ENCODE measurements around the gene ZSWIM9. TPM values are rescaled to one million over a fixed set of nuclear protein-coding genes. Genes with fewer than 3 reads are reported as not detected.

The ZSWIM9 gene
- total and polyA plus RNA-seq, 9 donors = 3.2 to 11.9 (median 7.5) TPM

- WGBS, 3 donors = 83 to 95% (median 88%) methylated on average over 3 to 4 of the region's 4 CpGs
These were observed 33.9 kb upstream of the ZSWIM9 start for GRCh38 chr19:48136547-48136946.

DNA sequence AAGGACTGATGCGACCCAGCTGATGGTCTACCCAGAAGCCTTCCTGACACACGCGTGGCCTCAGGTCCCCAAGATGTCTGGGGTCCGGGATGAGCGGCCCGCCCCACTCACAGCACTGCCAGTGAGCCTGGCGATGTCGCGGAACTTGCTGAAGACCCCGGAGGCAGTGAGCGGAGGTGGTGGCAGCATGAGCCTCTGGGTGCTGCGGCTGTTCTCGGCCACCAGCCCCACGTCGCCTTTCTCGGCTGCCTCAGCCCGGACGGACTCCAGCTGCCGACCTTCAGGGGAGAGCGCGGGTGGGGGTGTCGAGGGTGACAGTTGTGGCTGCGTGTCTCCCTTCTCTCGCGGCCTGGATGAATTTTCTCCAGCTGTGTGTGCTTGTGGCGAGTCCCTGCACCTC lies 33.1 kb upstream of the ZSWIM9 start:
- Histone ChIP-seq H3K36me3 (no peaks in the 10 kb centered on the region), H3K4me3 (no peak overlapping the region), H3K9me3 (no peaks in the 10 kb centered on the region)

More at GRCh38 chr19:48136547-48136946, 33.9 kb upstream of the ZSWIM9 start:
- Histone ChIP-seq H3K4me3 (no peak overlapping the region), H3K27me3 (no peaks in the 10 kb centered on the region), H3K4me1 (ENCODE audit: insufficient read depth) (no peaks in the 10 kb centered on the region), H3K27ac (no peak overlapping the region), H3K36me3 (no peaks in the 10 kb centered on the region), H3K9me3 (no peaks in the 10 kb centered on the region)
- intact Hi-C loops (cut with DNase I) = no loop called here
- no peak for DNase-seq
- no peak for TF ChIP-seq POLR2A (IDR thresholded peaks at IDR 0.05)
- TF ChIP-seq CTCF (IDR thresholded peaks at IDR 0.05) = no peak
- TF ChIP-seq EP300 (IDR thresholded peaks at IDR 0.05) = no peak

GRCh38 chr19:48139053-48139452 lies 31.4 kb upstream of the ZSWIM9 start:
- Histone ChIP-seq H3K9me3 (no peaks in the 10 kb centered on the region), H3K27ac (no peak overlapping the region), H3K4me1 (ENCODE audit: insufficient read depth) (no peaks in the 10 kb centered on the region), H3K4me3 (no peak overlapping the region), H3K27me3 (no peaks in the 10 kb centered on the region), H3K36me3 (no peaks in the 10 kb centered on the region)
- TF ChIP-seq CTCF (IDR thresholded peaks at IDR 0.05) = no peak
- no peak for TF ChIP-seq EP300 (IDR thresholded peaks at IDR 0.05)
- no peak for TF ChIP-seq POLR2A (IDR thresholded peaks at IDR 0.05)
- no peak for DNase-seq
- 74 to 81% (median 78%) methylated on average over 6 of the region's 6 CpGs for WGBS, 3 donors
- intact Hi-C loops (cut with DNase I) = no loop called here

More for the DNA sequence above, 33.1 kb upstream of the ZSWIM9 start:
- WGBS, 3 donors = 88 to 90% (median 89%) methylated on average over 26 of the region's 26 CpGs
- DNase-seq = no peak
- no peak overlapping the region for H3K27ac ChIP-seq
- intact Hi-C loops (cut with DNase I) = no loop called here
- TF ChIP-seq CTCF (IDR thresholded peaks at IDR 0.05) (no peak), POLR2A (IDR thresholded peaks at IDR 0.05) (no peak), EP300 (IDR thresholded peaks at IDR 0.05) (no peak)
- no peaks in the 10 kb centered on the region for H3K4me1 ChIP-seq (ENCODE audit: insufficient read depth)
- no peaks in the 10 kb centered on the region for H3K27me3 ChIP-seq

DNA sequence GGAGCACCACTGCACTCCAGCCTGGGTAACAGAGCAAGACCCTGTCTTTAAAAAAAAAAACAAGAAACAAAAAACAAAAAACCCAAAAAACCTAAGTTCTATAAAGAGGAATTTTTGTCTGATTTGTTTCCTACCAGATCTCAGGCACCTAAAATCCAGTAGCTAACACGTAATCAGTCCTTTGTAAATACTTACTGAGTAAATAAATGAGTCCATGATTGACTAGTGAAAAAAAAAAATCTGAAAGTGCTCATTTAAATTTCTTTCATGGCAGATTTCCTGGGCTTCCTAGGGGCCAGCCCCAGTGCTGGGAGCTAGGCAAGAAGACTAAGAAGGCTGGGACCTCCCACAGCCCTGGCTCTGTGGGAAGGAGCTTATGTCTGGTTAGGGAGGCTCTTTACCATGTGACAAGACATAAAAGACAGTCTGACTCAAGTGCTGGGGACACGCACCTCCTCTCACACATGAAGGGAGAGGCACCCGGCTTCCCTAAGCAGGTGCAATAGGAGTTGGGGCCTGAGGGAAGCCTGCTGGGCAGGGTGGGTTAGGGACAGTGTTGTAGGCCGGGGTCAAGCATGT lies 22.8 kb upstream of the ZSWIM9 start:
- intact Hi-C loops (cut with DNase I) = loop anchor here in 1 of 4 donors (5.0 kb wide), 2 partner anchors 35 to 170 kb away; partner anchors contain the start of gene PLA2G4C
- TF ChIP-seq CTCF (IDR thresholded peaks at IDR 0.05) (no peak), EP300 (IDR thresholded peaks at IDR 0.05) (no peak), POLR2A (IDR thresholded peaks at IDR 0.05) (no peak)
- Histone ChIP-seq H3K27me3 (no peaks in the 10 kb centered on the region), H3K4me1 (ENCODE audit: insufficient read depth) (no peaks in the 10 kb centered on the region), H3K27ac (no peak overlapping the region), H3K9me3 (no peaks in the 10 kb centered on the region), H3K4me3 (no peak overlapping the region), H3K36me3 (no peaks in the 10 kb centered on the region)
- 81 to 93% (median 89%) methylated on average over 4 of the region's 4 CpGs for WGBS, 3 donors
- no peak for DNase-seq
